DMS 273 (cell line): ENCODE results near the gene GTPBP4.
A peak's percentile ranks its signal among the peaks of the same experiment; 100 is the strongest.

Source experiments
- DNase-seq: peaks from one replicate; lab custom pipeline; 2025; ENCODE audit not compliant: unreplicated experiment; lab: John Stamatoyannopoulos, UW

GTPBP4 gene

GRCh38 chr10:987870-988666, at the start of gene GTPBP4:
Gene GTPBP4, plus strand, starts transcription at chr10:988434. Its CDS starts 46 bp downstream, at chr10:988480.
- DNase-seq = peak; percentile 98

GRCh38 chr10:938941-939678, 49.1 kb upstream of the GTPBP4 start:
- no peak for DNase-seq

- no peak for DNase-seq
Observed at GRCh38 chr10:943334-944033, 44.8 kb upstream of the GTPBP4 start.

GRCh38 chr10:944034-944831, 44.0 kb upstream of the GTPBP4 start:
- no peak for DNase-seq

GRCh38 chr10:945778-946177, 42.5 kb upstream of the GTPBP4 start:
- DNase-seq = no peak

- DNase-seq = no peak
Observed at GRCh38 chr10:947051-947450, 41.2 kb upstream of the GTPBP4 start.

GRCh38 chr10:947881-948280, 40.4 kb upstream of the GTPBP4 start:
- no peak for DNase-seq

- DNase-seq = no peak
Observed at GRCh38 chr10:948347-948746, 39.9 kb upstream of the GTPBP4 start.

- DNase-seq = no peak
Observed at GRCh38 chr10:949446-949845, 38.8 kb upstream of the GTPBP4 start.

- DNase-seq = no peak
Observed at GRCh38 chr10:953836-954235, 34.4 kb upstream of the GTPBP4 start.

GRCh38 chr10:954396-954795, 33.8 kb upstream of the GTPBP4 start:
- no peak for DNase-seq

- DNase-seq = no peak
Observed at GRCh38 chr10:955127-955819, 33.0 kb upstream of the GTPBP4 start.

- no peak for DNase-seq
Observed at GRCh38 chr10:955820-956217, 32.4 kb upstream of the GTPBP4 start.

- DNase-seq = no peak
Observed at GRCh38 chr10:958106-958505, 30.1 kb upstream of the GTPBP4 start.

- DNase-seq = no peak
Observed at GRCh38 chr10:958856-959255, 29.4 kb upstream of the GTPBP4 start.

- no peak for DNase-seq
Observed at GRCh38 chr10:962342-962741, 25.9 kb upstream of the GTPBP4 start.

GRCh38 chr10:963186-963585, 25.0 kb upstream of the GTPBP4 start:
- DNase-seq = no peak

- no peak for DNase-seq
Observed at GRCh38 chr10:963655-964054, 24.6 kb upstream of the GTPBP4 start.

- DNase-seq = no peak
Observed at GRCh38 chr10:964321-964987, 23.8 kb upstream of the GTPBP4 start.

GRCh38 chr10:964988-965417, 23.2 kb upstream of the GTPBP4 start:
- no peak for DNase-seq
